GM23338 (cell line): Measurements from ENCODE around the gene KCNH4. TPM values are rescaled to one million over a fixed set of nuclear protein-coding genes. Genes with fewer than 3 reads are reported as not detected.

ENCODE experiments used
- ATAC-seq: fragments of 200-7000 bp; cut with Tn5 transposase; 3 replicates; pipeline ENCODE4 v1.9.1; 2020
- DNase-seq: peaks from one replicate; pipeline ENCODE4 v3.0.0-alpha.2; 2015; ENCODE audit warnings: low spot score
- H2AFZ ChIP-seq: fragments of 200-600 bp; sonication (generic); 2 replicates; pipeline ENCODE4 v1.8.0; 2016; ENCODE audit warnings: antibody characterized with exemption, mild to moderate bottlenecking, moderate library complexity
- H3F3A ChIP-seq: fragments of 200-600 bp; sonication (generic); replicated peaks from 2 replicates; pipeline ENCODE4 v1.8.0; 2017; ENCODE audit warnings: antibody characterized with exemption, mixed run types, low read depth
- H3K27ac ChIP-seq: fragments of 200-600 bp; sonication (generic); 2 replicates; pipeline ENCODE4 v1.6.1; 2016; ENCODE audit warnings: low read depth
- H3K27me3 ChIP-seq: fragments of 200-600 bp; sonication (generic); 2 replicates; pipeline ENCODE4 v1.8.0; 2016; ENCODE audit warnings: mild to moderate bottlenecking, mixed run types, moderate library complexity; ENCODE audit not compliant: insufficient read depth
- H3K36me3 ChIP-seq: fragments of 200-600 bp; sonication (generic); 2 replicates; pipeline ENCODE4 v1.8.0; 2016; ENCODE audit warnings: mild to moderate bottlenecking; ENCODE audit not compliant: insufficient read depth
- H3K4me1 ChIP-seq: fragments of 200-600 bp; sonication (generic); 2 replicates; pipeline ENCODE4 v1.8.0; 2016; ENCODE audit warnings: mild to moderate bottlenecking, moderate library complexity; ENCODE audit not compliant: insufficient read depth
- H3K4me2 ChIP-seq: fragments of 200-600 bp; sonication (generic); 2 replicates; pipeline ENCODE4 v1.7.1; 2017; ENCODE audit warnings: mixed run types
- H3K4me3 ChIP-seq: fragments of 200-600 bp; sonication (generic); 2 replicates; pipeline ENCODE4 v1.6.1; 2016; ENCODE audit warnings: mixed run types
- H3K79me2 ChIP-seq: fragments of 200-600 bp; sonication (generic); replicated peaks from 2 replicates; pipeline ENCODE4 v1.8.0; 2017; ENCODE audit warnings: mild to moderate bottlenecking; ENCODE audit not compliant: insufficient read depth
- H3K9me2 ChIP-seq: fragments of 200-600 bp; sonication (generic); 2 replicates; pipeline ENCODE4 v1.8.0; 2017; ENCODE audit not compliant: insufficient read depth
- H4K20me1 ChIP-seq: fragments of 200-600 bp; sonication (generic); replicated peaks from 2 replicates; pipeline ENCODE4 v1.8.0; 2017; ENCODE audit warnings: mild to moderate bottlenecking; ENCODE audit not compliant: insufficient read depth
- H3K27ac Mint-ChIP-seq: 2 replicates; pipeline ENCODE4 v1.8.0; 2020; ENCODE audit warnings: inconsistent platforms, mild to moderate bottlenecking, moderate library complexity, mixed read lengths
- H3K27me3 Mint-ChIP-seq: 3 replicates; pipeline ENCODE4 v1.8.0; 2022; ENCODE audit warnings: low read depth, mild to moderate bottlenecking, moderate library complexity, mixed read lengths, inconsistent platforms; ENCODE audit not compliant: insufficient read depth, poor library complexity
- H3K36me3 Mint-ChIP-seq: 3 replicates; pipeline ENCODE4 v1.8.0; 2021; ENCODE audit warnings: low read depth, mild to moderate bottlenecking, inconsistent platforms, moderate library complexity, mixed read lengths
- H3K4me1 Mint-ChIP-seq: 3 replicates; pipeline ENCODE4 v1.8.0; 2020; ENCODE audit warnings: mild to moderate bottlenecking, inconsistent platforms, mixed read lengths
- H3K4me3 Mint-ChIP-seq: 3 replicates; pipeline ENCODE4 v1.8.0; 2021; ENCODE audit warnings: moderate library complexity, mild to moderate bottlenecking, inconsistent platforms, mixed read lengths
- H3K9me3 Mint-ChIP-seq: 3 replicates; pipeline ENCODE4 v1.8.0; 2020; ENCODE audit warnings: moderate library complexity, mild to moderate bottlenecking, inconsistent platforms, mixed read lengths
- CREB1 ChIP-seq: fragments of 250-450 bp; sonication (Bioruptor Pico); IDR thresholded peaks from 2 replicates; pipeline ENCODE4 v1.5.0; 2020; ENCODE audit warnings: low read depth, mild to moderate bottlenecking, moderate library complexity
- ETS1 ChIP-seq: IDR thresholded peaks from 2 replicates; pipeline ENCODE4 v1.6.1; 2016; ENCODE audit warnings: antibody characterized with exemption
- EZH2 ChIP-seq: fragments of 200-600 bp; sonication (generic); IDR thresholded peaks from one replicate; pipeline ENCODE4 v1.8.0; 2017; ENCODE audit warnings: antibody characterized with exemption, mild to moderate bottlenecking, low read depth; ENCODE audit not compliant: unreplicated experiment
- EZH2phosphoT487 ChIP-seq: fragments of 200-600 bp; sonication (generic); IDR thresholded peaks from one replicate; pipeline ENCODE4 v1.8.1; 2018; ENCODE audit warnings: antibody characterized with exemption; ENCODE audit not compliant: unreplicated experiment
- POLR2AphosphoS5 ChIP-seq: IDR thresholded peaks from 2 replicates; pipeline ENCODE4 v1.6.1; 2016; ENCODE audit warnings: antibody characterized with exemption, low read depth
- STAT1 ChIP-seq: IDR thresholded peaks from one replicate; pipeline ENCODE4 v1.6.1; 2016; ENCODE audit warnings: antibody characterized with exemption; ENCODE audit not compliant: unreplicated experiment
- ZNF114 ChIP-seq: fragments of 250-450 bp; sonication (Bioruptor Pico); IDR thresholded peaks from 2 replicates; pipeline ENCODE4 v1.5.0; 2020; ENCODE audit warnings: mild to moderate bottlenecking, moderate library complexity
- ZNF462 ChIP-seq: fragments of 250-450 bp; sonication (Bioruptor Pico); IDR thresholded peaks from 2 replicates; pipeline ENCODE4 v1.5.0; 2020; ENCODE audit warnings: mild to moderate bottlenecking, moderate library complexity
- polyA plus RNA-seq: library from polyadenylated mRNA; unstranded; fragments of >200 nt; fragmentation: Nextera tagmentation; extraction: Ambion mirVana; gene quantifications from 2 replicates; pipeline ENCODE4 v1.2.1, GENCODE V29; 2016
- total RNA-seq: library from RNA; depleted of rRNA; stranded (reverse); fragments of >200 nt; shearing (Covaris generic); gene quantifications from 2 replicates; pipeline ENCODE4 v1.2.3, GENCODE V29; 2014

Gene KCNH4
- total and polyA plus RNA-seq, 2 experiments from 2014 or later = 0.08 to 0.49 TPM

GRCh38 chr17:42189651-42189965, 8.7 kb upstream of the KCNH4 start (continued):
- no peak for TF ChIP-seq ZNF462 (CRISPR knock-in tag)
- no peak for TF ChIP-seq ZNF114 (CRISPR knock-in tag)
- TF ChIP-seq EZH2phosphoT487 = no peak

- H3K36me3 ChIP-seq = no peaks in the 10 kb centered on the region
- no peak overlapping the region for H3K27ac ChIP-seq
- ATAC-seq (no peak), DNase-seq (no peak)
- no peaks in the 10 kb centered on the region for H3K79me2 ChIP-seq
- H3K9me3 Mint-ChIP-seq = no peaks in the 10 kb centered on the region
- no peak overlapping the region for H3K4me3 ChIP-seq
- H3K9me2 ChIP-seq = no peaks in the 10 kb centered on the region
- peaks cover 15% of the 10 kb centered on the region for H3K4me1 ChIP-seq
- peaks cover 26% of the 10 kb centered on the region for H3K27me3 Mint-ChIP-seq
- H3K4me2 ChIP-seq = no peak overlapping the region
- H3K4me3 Mint-ChIP-seq = no peak overlapping the region
- H3K27me3 ChIP-seq = peaks cover 21% of the 10 kb centered on the region
- no peak overlapping the region for H2AFZ ChIP-seq
- H4K20me1 ChIP-seq = no peaks in the 10 kb centered on the region
- H3K36me3 Mint-ChIP-seq = no peaks in the 10 kb centered on the region
- H3K27ac Mint-ChIP-seq = no peak overlapping the region
- peaks cover 26% of the 10 kb centered on the region for H3K4me1 Mint-ChIP-seq
- H3F3A ChIP-seq = 0 out of 2 replicates have a peak, but pooled peaks cover 5% of the 10 kb centered on the region
- TF ChIP-seq ETS1 (no peak), EZH2 (no peak), STAT1 (no peak), ZNF462 (CRISPR knock-in tag) (no peak), CREB1 (CRISPR knock-in tag) (no peak), POLR2AphosphoS5 (no peak)
Observed at GRCh38 chr17:42188749-42189650, 8.1 kb upstream of the KCNH4 start.
